Myocyte (in vitro differentiated cells): ENCODE results near the gene PVRIG. TPM values are rescaled to one million over a fixed set of nuclear protein-coding genes. Genes with fewer than 3 reads are reported as not detected.
"Not testable (repeated sequence)": the region's sequence is repeated elsewhere in the genome, so short reads cannot be mapped to it uniquely, and the experiment has no call there.

Experiments
- DNase-seq: peaks from one replicate; pipeline ENCODE4 v3.0.0-alpha.2; 2012; ENCODE audit warnings: low read depth
- total RNA-seq: library from RNA; depleted of rRNA; stranded (reverse); fragments of >200 nt; gene quantifications from 2 replicates; pipeline ENCODE4 v1.2.3, GENCODE V29; 2014

PVRIG gene
- total RNA-seq, 1 donor from 2014 or later: not detected

DNA sequence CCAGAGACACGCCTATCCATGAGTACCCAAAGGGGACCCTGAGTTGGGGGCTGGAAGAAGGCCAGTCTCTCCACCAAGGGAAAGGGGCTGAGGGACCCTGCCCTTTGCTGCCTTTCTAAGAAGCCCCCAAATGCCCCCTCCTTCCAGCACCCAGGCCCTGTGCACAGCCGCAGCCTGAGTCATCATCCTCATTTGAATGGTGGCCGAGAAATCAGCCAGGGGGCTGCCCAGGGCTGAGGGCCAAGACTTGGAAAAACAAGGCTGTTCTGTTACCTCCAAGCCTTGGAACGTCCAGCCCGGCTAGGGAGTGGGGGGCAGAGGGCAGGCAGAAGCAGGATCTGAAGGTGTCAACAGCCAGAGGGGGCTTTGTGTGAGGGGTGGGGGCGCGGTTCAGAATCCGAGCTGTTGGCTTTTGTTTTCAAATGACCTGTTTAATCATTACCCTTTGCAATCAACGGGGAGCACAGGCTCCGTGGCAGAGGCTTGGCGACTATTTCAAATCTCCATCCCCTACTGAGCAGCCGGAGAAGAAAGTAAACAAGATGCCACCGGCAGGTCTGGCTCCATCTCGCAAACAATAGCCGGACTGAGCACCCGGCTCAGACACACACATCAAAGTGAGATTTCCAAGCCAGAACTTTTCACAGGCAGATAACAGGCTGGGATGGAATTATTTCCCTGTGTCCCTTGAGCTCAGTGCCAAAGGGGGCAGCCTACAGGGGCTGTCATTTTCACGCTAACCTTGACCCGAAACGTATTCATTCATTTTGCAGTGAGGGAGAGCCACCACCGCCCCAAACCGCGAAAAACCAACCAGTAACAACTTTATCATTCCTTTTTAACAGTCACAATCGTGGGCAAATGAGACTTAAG lies 50.5 kb downstream of the PVRIG start:
- not testable (repeated sequence) for DNase-seq

Other genes with a start within 250 kb of the PVRIG start
- gene AZGP1, start 243.9 kb upstream of the PVRIG start, total RNA-seq: not detected in 2 replicates
- gene ZKSCAN1, start 204.4 kb upstream of the PVRIG start, total RNA-seq: 27.5 and 34.2 TPM in 2 replicates
- 25.2 and 27.2 TPM in 2 replicates for gene ZSCAN21, start 170.2 kb upstream of the PVRIG start, total RNA-seq
- gene ZNF3, start 138.2 kb upstream of the PVRIG start, total RNA-seq: 40.7 and 61.3 TPM in 2 replicates
- gene COPS6, start 131.0 kb upstream of the PVRIG start, total RNA-seq: 52.9 and 56.0 TPM in 2 replicates
- 23.2 and 31.1 TPM in 2 replicates for gene MCM7, start 118.6 kb upstream of the PVRIG start, total RNA-seq
- 38.5 and 51.7 TPM in 2 replicates for gene AP4M1, start 118.3 kb upstream of the PVRIG start, total RNA-seq
- gene TAF6, start 100.6 kb upstream of the PVRIG start, total RNA-seq: 58.8 and 76.8 TPM in 2 replicates
- 14.0 and 19.7 TPM in 2 replicates for gene CNPY4, start 100.3 kb upstream of the PVRIG start, total RNA-seq
- gene MBLAC1, start 93.0 kb upstream of the PVRIG start, total RNA-seq: 3.5 and 4.5 TPM in 2 replicates
- gene LAMTOR4, start 71.0 kb upstream of the PVRIG start, total RNA-seq: 117 and 139 TPM in 2 replicates
- gene TRAPPC14, start 61.2 kb upstream of the PVRIG start, total RNA-seq: 11.2 and 12.7 TPM in 2 replicates
- 4.4 and 4.8 TPM in 2 replicates for gene GAL3ST4, start 51.3 kb upstream of the PVRIG start, total RNA-seq
- 60.4 and 65.3 TPM in 2 replicates for gene GPC2, start 42.6 kb upstream of the PVRIG start, total RNA-seq
- gene STAG3, start 42.0 kb upstream of the PVRIG start, total RNA-seq: 0.31 TPM in 1 of 2 replicates, not detected in the other
- not detected in 2 replicates for gene SPDYE3, start 87.8 kb downstream of the PVRIG start, total RNA-seq
- 10.7 and 11.0 TPM in 2 replicates for gene PILRB, start 138.2 kb downstream of the PVRIG start, total RNA-seq
- 0.51 TPM in 1 of 2 replicates, not detected in the other for gene PILRA, start 153.5 kb downstream of the PVRIG start, total RNA-seq
- gene ZCWPW1, start 208.8 kb downstream of the PVRIG start, total RNA-seq: 4.9 and 8.3 TPM in 2 replicates
- gene MEPCE, start 209.9 kb downstream of the PVRIG start, total RNA-seq: 38.1 and 41.3 TPM in 2 replicates
- 42.2 and 44.3 TPM in 2 replicates for gene PPP1R35, start 216.5 kb downstream of the PVRIG start, total RNA-seq
- 0.31 and 0.48 TPM in 2 replicates for gene SPACDR, start 244.3 kb downstream of the PVRIG start, total RNA-seq